Measurements from ENCODE around the gene LPA.

GRCh38 chr6:160685762-160686450 lies 21.8 kb upstream of the LPA start:
- no peak for TF ChIP-seq ZNF761 (CRISPR knock-in tag; conservative IDR thresholded peaks at IDR 0.05)
- TF ChIP-seq USF2 (IDR thresholded peaks at IDR 0.05; ENCODE audit: low read depth, low read length), result no peak
- no peak for TF ChIP-seq USF2 (CRISPR knock-in tag; IDR thresholded peaks at IDR 0.05; ENCODE audit: borderline replicate concordance)
- TF ChIP-seq ZNF274 (CRISPR knock-in tag; IDR thresholded peaks at IDR 0.05), result no peak
